Lower leg skin (tissue), 4 donors: ENCODE results near the gene KRT74. TPM values are rescaled to one million over a fixed set of nuclear protein-coding genes. Genes with fewer than 3 reads are reported as not detected.

ENCODE experiments used
- DNase-seq, 2 donors: peaks; one replicate each; pipeline ENCODE4 v3.0.0-alpha.2; 2019; ENCODE audit warnings: low spot score in 2 of 2
- H3K4me3 ChIP-seq: fragments of 200-600 bp; sonication (generic); 2 replicates; pipeline ENCODE4 v1.5.1; 2017; ENCODE audit warnings: mild to moderate bottlenecking, low read depth; ENCODE audit not compliant: poor library complexity, severe bottlenecking
- CTCF ChIP-seq, 3 donors: fragments of 450-650 bp; IDR thresholded peaks; one replicate each; pipeline ENCODE4 v1.5.1; 2016; ENCODE audit warnings: antibody characterized with exemption in 3 of 3, mild to moderate bottlenecking in 3 of 3, moderate library complexity in 2 of 3
- POLR2A ChIP-seq, 2 donors: fragments of 450-650 bp; IDR thresholded peaks; one replicate each; pipeline ENCODE4 v1.6.1; 2016 to 2017; ENCODE audit warnings: antibody characterized with exemption in 2 of 2, mild to moderate bottlenecking in 1 of 2, moderate library complexity in 1 of 2
- WGBS, 2 donors: methylation state at CpG; one replicate each; pipeline ENCODE4 v1.1.5; 2018; 5-methylcytosine and 5-hydroxymethylcytosine counted together
- intact Hi-C: fragments of 100-400 bp; cut with DNase I; formaldehyde crosslinking; loops from one replicate; pipeline ENCODE4 v1.15.0; 2023; ENCODE audit warnings: low total_unique reads
- total RNA-seq, 4 donors: library from RNA; depleted of rRNA; stranded (reverse); fragments of >200 nt; gene quantifications; one replicate each; pipeline ENCODE4 v1.1.0, GENCODE V29; 2016

KRT74 gene
- total RNA-seq, 4 donors from 2014 or later, result 0.30 to 14.6 (median 0.82) TPM

DNA sequence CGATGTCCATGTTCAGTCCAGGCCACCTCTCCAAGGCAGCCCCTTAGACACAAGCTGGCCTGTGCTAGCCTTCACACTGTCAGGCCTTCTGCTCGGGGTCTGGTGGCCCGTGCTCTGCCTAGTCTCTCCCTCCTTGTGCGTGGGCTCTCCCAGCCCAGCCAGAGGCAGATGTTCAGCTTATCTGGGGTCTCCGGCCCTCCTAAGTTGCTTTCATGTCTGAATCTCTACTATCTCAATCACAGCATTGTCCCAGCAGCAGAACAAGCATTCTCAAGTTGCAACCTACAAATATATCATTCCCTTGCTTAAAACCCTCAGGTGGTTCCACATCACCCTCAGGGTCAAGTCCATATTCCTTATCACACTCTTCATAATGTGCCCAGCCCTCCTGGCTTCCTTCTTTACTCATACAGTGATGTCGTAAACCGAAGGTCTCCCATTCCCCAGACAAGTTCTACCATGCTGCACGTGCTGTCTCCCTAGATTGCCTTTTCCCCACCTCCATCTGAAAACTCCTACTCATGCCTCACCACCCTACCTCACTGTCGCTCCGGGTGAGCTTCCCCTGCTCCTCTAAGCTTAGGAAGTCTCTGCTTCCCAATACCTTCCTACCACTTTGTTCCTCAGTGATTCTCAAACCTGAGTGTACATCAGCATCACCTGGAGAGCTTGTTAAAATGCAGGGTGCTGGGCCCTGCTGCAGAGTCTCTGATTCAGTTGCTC is 43.2 kb upstream of the KRT74 start:
- intact Hi-C loops, result no loop called here
- 87 to 90% methylated on average over 10 of the region's 10 CpGs for whole genome bisulfite sequencing, 2 donors
- no peak overlapping the region for H3K4me3 ChIP-seq
- TF ChIP-seq POLR2A (IDR thresholded peaks at IDR 0.05) (no peak), CTCF (IDR thresholded peaks at IDR 0.05) (no peak)
- no peak for DNase-seq

DNA sequence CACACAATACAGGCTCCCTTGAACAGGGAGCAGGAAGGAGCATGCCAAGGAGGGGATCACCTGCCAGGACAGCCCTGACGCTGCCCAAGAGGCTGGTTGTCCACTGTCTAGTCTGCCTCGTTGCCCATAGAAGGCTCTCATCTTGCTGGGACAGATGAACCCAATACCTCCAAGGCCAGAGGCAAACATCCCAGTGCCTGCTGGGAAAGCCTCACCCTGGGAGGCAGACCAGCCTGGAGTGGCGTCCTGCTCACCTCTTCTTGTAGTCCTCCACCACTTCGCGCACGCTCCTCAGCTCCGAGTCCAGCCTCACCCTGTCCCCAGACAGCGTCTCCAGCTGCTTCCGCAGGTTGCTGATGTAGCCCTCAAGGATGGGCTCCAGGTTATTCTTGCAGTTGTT is 42.3 kb upstream of the KRT74 start:
- TF ChIP-seq POLR2A (IDR thresholded peaks at IDR 0.05), result no peak
- no peak for TF ChIP-seq CTCF (IDR thresholded peaks at IDR 0.05)
- no peak for DNase-seq
- no peak overlapping the region for H3K4me3 ChIP-seq
- intact Hi-C loops, result no loop called here
- 90 to 95% methylated on average over 7 to 9 of the region's 9 CpGs for WGBS, 2 donors

DNA sequence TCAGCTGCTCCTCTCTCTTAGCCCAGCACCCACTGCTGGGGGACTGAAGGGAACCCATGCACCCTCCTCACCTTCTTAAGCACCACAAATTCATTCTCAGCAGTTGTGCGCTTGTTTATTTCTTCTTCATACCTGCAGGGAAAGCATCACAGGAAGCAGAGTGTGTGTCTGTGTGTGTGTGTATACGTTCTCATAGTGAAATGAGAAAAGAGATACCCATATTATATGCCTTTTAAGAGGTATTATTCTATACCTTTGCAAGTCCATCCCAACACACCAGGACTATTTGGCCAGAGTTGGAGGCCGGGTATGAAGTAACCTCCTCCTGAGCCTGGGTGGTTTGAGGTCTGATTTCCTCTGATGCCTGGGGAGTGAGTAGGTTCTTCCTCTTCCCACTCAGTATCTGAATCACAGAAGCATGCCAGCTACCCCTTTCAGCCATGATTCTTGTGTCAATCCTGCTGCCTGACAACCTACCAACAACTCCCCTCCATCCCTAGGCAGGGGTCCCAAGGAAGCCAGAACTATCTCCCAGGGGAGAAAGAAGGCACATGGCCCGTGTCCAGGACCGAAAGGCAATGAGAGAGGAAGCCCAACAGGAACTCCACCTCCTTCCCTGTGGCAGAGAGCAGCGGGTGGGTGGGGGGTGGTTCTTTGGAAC is 41.7 kb upstream of the KRT74 start:
- no peak overlapping the region for H3K4me3 ChIP-seq
- 48 to 63% methylated on average over 6 of the region's 6 CpGs for WGBS, 2 donors
- intact Hi-C loops, result no loop called here
- TF ChIP-seq POLR2A (IDR thresholded peaks at IDR 0.05), result no peak
- no peak for TF ChIP-seq CTCF (IDR thresholded peaks at IDR 0.05)
- DNase-seq, result no peak

DNA sequence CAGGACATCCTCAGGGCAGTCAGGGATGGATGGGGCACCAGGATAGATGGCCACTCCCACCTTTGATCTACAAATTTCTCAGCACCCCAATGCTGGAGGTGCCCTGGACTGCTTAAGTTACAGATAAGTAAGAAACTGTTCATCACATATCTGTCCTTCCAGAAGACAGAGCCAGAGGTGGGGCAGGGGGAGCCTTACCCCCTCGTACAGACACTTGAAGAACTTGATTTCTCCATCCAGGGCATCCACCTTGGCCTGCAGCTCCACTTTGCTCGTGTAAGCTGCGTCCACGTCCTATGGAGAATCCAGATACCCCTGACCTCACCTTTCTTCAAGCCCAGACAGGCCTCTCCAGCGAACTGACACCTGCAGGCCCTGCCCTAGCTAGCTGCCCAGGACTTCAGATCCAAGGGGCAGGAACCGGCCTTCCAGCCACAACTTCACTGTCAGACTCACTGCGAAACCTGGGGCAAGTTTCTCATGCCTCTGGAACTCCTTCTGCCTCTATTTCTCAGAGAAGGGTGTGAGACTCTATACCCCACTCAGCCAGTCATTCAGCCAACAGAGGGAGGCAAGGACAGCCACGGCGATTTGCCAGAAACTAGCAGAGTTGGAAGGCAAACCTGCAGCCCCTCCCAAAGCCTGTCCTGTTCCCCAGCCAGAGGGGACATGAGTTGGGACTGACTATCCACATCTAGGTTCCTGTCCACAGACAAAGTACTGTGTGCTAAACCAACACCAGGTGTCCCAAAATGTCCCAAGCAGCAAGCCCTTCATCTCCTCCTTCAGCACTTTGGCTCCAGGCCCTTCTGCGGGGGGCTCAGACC is 41.0 kb upstream of the KRT74 start:
- no peak for DNase-seq
- no peak overlapping the region for H3K4me3 ChIP-seq
- no peak for TF ChIP-seq POLR2A (IDR thresholded peaks at IDR 0.05)
- TF ChIP-seq CTCF (IDR thresholded peaks at IDR 0.05), result no peak
- intact Hi-C loops, result no loop called here
- 80 to 82% methylated on average over 10 of the region's 10 CpGs for WGBS, 2 donors

DNA sequence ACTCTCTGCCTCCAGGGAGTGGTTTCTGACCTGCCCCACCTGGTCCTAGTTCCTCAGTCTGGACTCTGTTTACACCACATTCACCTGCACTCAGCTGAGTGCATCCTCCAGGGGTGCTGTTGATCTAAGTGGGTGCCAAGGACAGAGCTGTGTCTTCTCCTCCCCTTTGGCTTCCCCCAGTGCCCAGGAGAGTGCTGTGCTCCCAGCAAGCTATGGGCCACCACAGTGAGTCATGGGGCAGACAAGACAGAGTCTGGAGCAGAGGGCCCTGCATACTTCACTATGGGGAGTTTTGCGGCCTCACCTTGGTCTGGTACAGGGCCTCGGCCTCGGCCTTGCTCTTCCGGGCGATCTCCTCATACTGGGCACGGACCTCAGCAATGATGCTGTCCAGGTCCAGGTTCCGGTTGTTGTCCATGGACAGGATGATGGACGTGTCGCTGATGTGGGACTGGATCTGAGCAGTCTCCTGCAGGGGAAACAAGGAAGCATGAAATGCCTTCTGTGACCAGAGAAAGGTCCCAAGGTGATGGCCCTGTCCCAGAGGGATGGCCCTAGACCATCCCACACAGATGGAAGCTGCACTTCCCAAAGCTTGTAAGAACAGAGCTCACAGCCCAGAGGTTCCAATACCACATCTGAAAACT is 39.9 kb upstream of the KRT74 start:
- WGBS, 2 donors, result 95% methylated on average over 9 of the region's 9 CpGs
- no peak for DNase-seq
- TF ChIP-seq CTCF (IDR thresholded peaks at IDR 0.05) (no peak), POLR2A (IDR thresholded peaks at IDR 0.05) (no peak)
- H3K4me3 ChIP-seq, result no peak overlapping the region
- intact Hi-C loops, result no loop called here
